DOHH2 (cell line): ENCODE results near the gene SUGCT.

ENCODE experiments used
- H3F3A ChIP-seq: fragments of 200-600 bp; sonication (generic), shearing (Covaris generic); 2 replicates; pipeline ENCODE4 v1.6.0; 2016; ENCODE audit warnings: antibody characterized with exemption, mild to moderate bottlenecking; ENCODE audit not compliant: control insufficient read depth, insufficient read depth
- H3K27ac ChIP-seq: fragments of 200-600 bp; sonication (generic); 2 replicates; pipeline ENCODE4 v1.5.1; 2014; ENCODE audit warnings: low read depth, mild to moderate bottlenecking, low read length, moderate library complexity
- H3K27me3 ChIP-seq: fragments of 200-600 bp; sonication (generic); 2 replicates; pipeline ENCODE4 v1.6.1; 2014; ENCODE audit warnings: mild to moderate bottlenecking, low read length, mixed read lengths; ENCODE audit not compliant: control insufficient read depth
- H3K36me3 ChIP-seq: fragments of 200-600 bp; sonication (generic); 2 replicates; pipeline ENCODE4 v1.6.1; 2014; ENCODE audit warnings: mild to moderate bottlenecking, low read length, moderate library complexity, mixed read lengths; ENCODE audit not compliant: control insufficient read depth
- H3K4me1 ChIP-seq: fragments of 200-600 bp; sonication (generic); 2 replicates; pipeline ENCODE4 v1.6.1; 2014; ENCODE audit warnings: mild to moderate bottlenecking, low read length, mixed read lengths; ENCODE audit not compliant: control insufficient read depth
- H3K4me2 ChIP-seq: fragments of 200-600 bp; sonication (generic); 2 replicates; pipeline ENCODE4 v1.6.0; 2014; ENCODE audit warnings: mild to moderate bottlenecking, low read length, moderate library complexity
- H3K4me3 ChIP-seq: fragments of 200-600 bp; sonication (generic); 2 replicates; pipeline ENCODE4 v1.5.1; 2014; ENCODE audit warnings: mild to moderate bottlenecking, low read length, mixed read lengths
- H3K79me2 ChIP-seq: fragments of 200-600 bp; sonication (generic); 2 replicates; pipeline ENCODE4 v1.6.1; 2014; ENCODE audit warnings: mild to moderate bottlenecking, low read length, mixed read lengths; ENCODE audit not compliant: control insufficient read depth
- H3K9me2 ChIP-seq: fragments of 200-600 bp; sonication (generic); replicated peaks from 2 replicates; pipeline ENCODE4 v1.6.1; 2014; ENCODE audit warnings: mild to moderate bottlenecking, low read length, mixed read lengths; ENCODE audit not compliant: control insufficient read depth
- H3K9me3 ChIP-seq: fragments of 200-600 bp; sonication (generic); 2 replicates; pipeline ENCODE4 v1.6.1; 2014; ENCODE audit warnings: antibody characterized with exemption, low read length, mixed read lengths; ENCODE audit not compliant: control insufficient read depth, insufficient read depth
- H4K20me1 ChIP-seq: fragments of 200-600 bp; sonication (generic); 2 replicates; pipeline ENCODE4 v1.6.0; 2014; ENCODE audit warnings: low read depth, mild to moderate bottlenecking, antibody characterized with exemption, low read length, moderate library complexity; ENCODE audit not compliant: control insufficient read depth, insufficient read depth
- EZH2phosphoT487 ChIP-seq: fragments of 200-600 bp; sonication (generic); IDR thresholded peaks from 2 replicates; pipeline ENCODE4 v1.6.1; 2017; ENCODE audit warnings: borderline replicate concordance, mild to moderate bottlenecking, antibody characterized with exemption, low read length, moderate library complexity, mixed read lengths
- TF ChIP-seq, protein P1 (sequence below): fragments of 200-600 bp; sonication (generic); IDR thresholded peaks from one replicate; pipeline ENCODE4 v1.5.1; 2014; ENCODE audit warnings: antibody characterized with exemption, mild to moderate bottlenecking, low read depth, low read length; ENCODE audit not compliant: poor library complexity, severe bottlenecking

Gene SUGCT

DNA sequence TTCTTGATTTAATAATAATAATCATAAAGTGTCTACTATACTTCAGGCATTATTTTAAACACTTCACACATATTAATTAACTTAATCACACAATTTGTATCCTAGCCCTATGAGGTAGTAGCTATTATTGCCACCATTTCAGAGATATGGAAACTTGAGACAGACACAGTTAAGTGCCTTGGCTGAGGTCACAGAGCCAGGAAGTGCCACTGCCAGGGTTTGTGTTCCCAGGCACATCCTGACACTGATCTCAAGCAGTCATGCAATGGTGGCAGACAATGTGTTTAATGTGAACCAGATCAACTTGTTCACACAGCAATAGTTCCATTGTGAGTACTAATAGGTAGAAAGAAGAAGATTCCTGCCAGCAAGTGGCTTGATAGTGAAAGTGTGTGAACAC lies 666.0 kb downstream of the SUGCT start:
- peaks cover 33% of the 10 kb centered on the region for H3K4me1 ChIP-seq
- no peak overlapping the region for H3K27ac ChIP-seq
- H4K20me1 ChIP-seq: no peaks in the 10 kb centered on the region
- TF ChIP-seq, protein P1, sequence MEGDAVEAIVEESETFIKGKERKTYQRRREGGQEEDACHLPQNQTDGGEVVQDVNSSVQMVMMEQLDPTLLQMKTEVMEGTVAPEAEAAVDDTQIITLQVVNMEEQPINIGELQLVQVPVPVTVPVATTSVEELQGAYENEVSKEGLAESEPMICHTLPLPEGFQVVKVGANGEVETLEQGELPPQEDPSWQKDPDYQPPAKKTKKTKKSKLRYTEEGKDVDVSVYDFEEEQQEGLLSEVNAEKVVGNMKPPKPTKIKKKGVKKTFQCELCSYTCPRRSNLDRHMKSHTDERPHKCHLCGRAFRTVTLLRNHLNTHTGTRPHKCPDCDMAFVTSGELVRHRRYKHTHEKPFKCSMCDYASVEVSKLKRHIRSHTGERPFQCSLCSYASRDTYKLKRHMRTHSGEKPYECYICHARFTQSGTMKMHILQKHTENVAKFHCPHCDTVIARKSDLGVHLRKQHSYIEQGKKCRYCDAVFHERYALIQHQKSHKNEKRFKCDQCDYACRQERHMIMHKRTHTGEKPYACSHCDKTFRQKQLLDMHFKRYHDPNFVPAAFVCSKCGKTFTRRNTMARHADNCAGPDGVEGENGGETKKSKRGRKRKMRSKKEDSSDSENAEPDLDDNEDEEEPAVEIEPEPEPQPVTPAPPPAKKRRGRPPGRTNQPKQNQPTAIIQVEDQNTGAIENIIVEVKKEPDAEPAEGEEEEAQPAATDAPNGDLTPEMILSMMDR: no peak
- no peak for TF ChIP-seq EZH2phosphoT487
- no peaks in the 10 kb centered on the region for H3K27me3 ChIP-seq
- no peaks in the 10 kb centered on the region for H3K9me2 ChIP-seq
- no peaks in the 10 kb centered on the region for H3K79me2 ChIP-seq
- no peak overlapping the region for H3K4me3 ChIP-seq
- H3K9me3 ChIP-seq: peaks cover 19% of the 10 kb centered on the region
- H3K4me2 ChIP-seq: no peak overlapping the region
- peaks cover 9% of the 10 kb centered on the region for H3K36me3 ChIP-seq
- no peaks in the 10 kb centered on the region for H3F3A ChIP-seq

GRCh38 chr7:40802497-40802896 lies 667.7 kb downstream of the SUGCT start:
- H3K79me2 ChIP-seq: no peaks in the 10 kb centered on the region
- no peaks in the 10 kb centered on the region for H3K9me2 ChIP-seq
- no peak for TF ChIP-seq EZH2phosphoT487
- TF ChIP-seq, protein P1: no peak
- H3K4me2 ChIP-seq: no peak overlapping the region
- peaks cover 20% of the 10 kb centered on the region for H3K36me3 ChIP-seq
- H3K4me1 ChIP-seq: peaks cover 50% of the 10 kb centered on the region
- H3K27me3 ChIP-seq: no peaks in the 10 kb centered on the region
- H4K20me1 ChIP-seq: no peaks in the 10 kb centered on the region
- H3K9me3 ChIP-seq: peaks cover 23% of the 10 kb centered on the region
- no peak overlapping the region for H3K4me3 ChIP-seq
- no peak overlapping the region for H3K27ac ChIP-seq
- H3F3A ChIP-seq: peaks cover 11% of the 10 kb centered on the region; the same call in 1 of the 2 replicates

GRCh38 chr7:40804477-40805215 lies 669.8 kb downstream of the SUGCT start:
- H3K9me2 ChIP-seq: no peaks in the 10 kb centered on the region
- no peak overlapping the region for H3K4me2 ChIP-seq
- H3K36me3 ChIP-seq: peaks cover 42% of the 10 kb centered on the region
- H4K20me1 ChIP-seq: no peaks in the 10 kb centered on the region
- peaks cover 71% of the 10 kb centered on the region for H3K4me1 ChIP-seq
- no peak for TF ChIP-seq EZH2phosphoT487
- TF ChIP-seq, protein P1: no peak
- H3K27ac ChIP-seq: no peak overlapping the region
- H3K9me3 ChIP-seq: peaks cover 42% of the 10 kb centered on the region
- H3K79me2 ChIP-seq: no peaks in the 10 kb centered on the region
- no peak overlapping the region for H3K4me3 ChIP-seq
- H3F3A ChIP-seq: peaks cover 12% of the 10 kb centered on the region
- no peaks in the 10 kb centered on the region for H3K27me3 ChIP-seq
